PC-3 (cell line): ENCODE measurements around the gene SLC6A7. TPM values are rescaled to one million over a fixed set of nuclear protein-coding genes. Genes with fewer than 3 reads are reported as not detected.
A peak's percentile ranks its signal among the peaks of the same experiment; 100 is the strongest.

Experiments
- ATAC-seq: fragments of 200-7000 bp; cut with Tn5 transposase; 2 replicates; pipeline ENCODE4 v1.9.1; 2020; ENCODE audit warnings: mild to moderate bottlenecking, moderate library complexity
- BruUV-seq: library from RNA; stranded (reverse); fragments of 400-500 nt; replicated peaks from 2 replicates; lab custom pipeline; 2021; lab: Mats Ljungman, UMichigan
- CTCF ChIA-PET: fragments of 300-600 bp; sonication (Branson Sonifier 250); formaldehyde crosslinking; loops from one replicate; lab custom pipeline; 2022; ENCODE audit warnings: antibody characterized with exemption; lab: Charles Lee
- POLR2A ChIA-PET: fragments of 300-600 bp; sonication (Branson Sonifier 250); formaldehyde crosslinking; loops from one replicate; lab custom pipeline; 2022; ENCODE audit warnings: antibody characterized with exemption; ENCODE audit not compliant: unreplicated experiment; lab: Charles Lee
- DNase-seq: peaks from one replicate; pipeline ENCODE4 v3.0.0-alpha.2; 2015
- H2AFZ ChIP-seq: fragments of 300-600 bp; sonication (generic); 2 replicates; pipeline ENCODE4 v1.6.0; 2016; ENCODE audit warnings: antibody characterized with exemption, low read length
- H3F3A ChIP-seq: fragments of 300-600 bp; sonication (generic); one replicate; pipeline ENCODE4 v1.6.0; 2017; ENCODE audit warnings: antibody characterized with exemption, low read length, control low read depth, mild to moderate bottlenecking; ENCODE audit not compliant: unreplicated experiment
- H3K27ac ChIP-seq: fragments of 300-600 bp; sonication (generic); 2 replicates; pipeline ENCODE4 v1.5.1; 2016; ENCODE audit warnings: mild to moderate bottlenecking, low read length
- H3K27me3 ChIP-seq: fragments of 300-600 bp; sonication (generic); 2 replicates; pipeline ENCODE4 v1.6.1; 2016; ENCODE audit warnings: low read length, mixed read lengths
- H3K36me3 ChIP-seq: fragments of 300-600 bp; sonication (generic); 2 replicates; pipeline ENCODE4 v1.6.1; 2016; ENCODE audit warnings: low read depth, mixed run types, low read length, mixed read lengths
- H3K4me1 ChIP-seq: fragments of 300-600 bp; sonication (generic); 2 replicates; pipeline ENCODE4 v1.5.1; 2016; ENCODE audit warnings: low read length; ENCODE audit not compliant: insufficient read depth
- H3K4me2 ChIP-seq: fragments of 300-600 bp; sonication (generic); 2 replicates; pipeline ENCODE4 v1.6.0; 2016; ENCODE audit warnings: low read length
- H3K4me3 ChIP-seq: fragments of 300-600 bp; sonication (generic); 2 replicates; pipeline ENCODE4 v1.5.1; 2016; ENCODE audit warnings: mild to moderate bottlenecking, low read length, mixed read lengths
- H3K79me2 ChIP-seq: fragments of 300-600 bp; sonication (generic); 2 replicates; pipeline ENCODE4 v1.6.1; 2017; ENCODE audit warnings: low read length, mixed read lengths
- H3K9ac ChIP-seq: fragments of 300-600 bp; sonication (generic); 2 replicates; pipeline ENCODE4 v1.6.0; 2016; ENCODE audit warnings: mild to moderate bottlenecking, low read length
- H3K9me2 ChIP-seq: fragments of 300-600 bp; sonication (generic); replicated peaks from 2 replicates; pipeline ENCODE4 v1.6.1; 2016; ENCODE audit warnings: mixed run types, low read length, mixed read lengths
- H3K9me3 ChIP-seq: fragments of 300-600 bp; sonication (generic); 2 replicates; pipeline ENCODE4 v1.6.1; 2016; ENCODE audit warnings: low read length, mixed read lengths
- H4K20me1 ChIP-seq: fragments of 300-600 bp; sonication (generic); 2 replicates; pipeline ENCODE4 v1.6.1; 2016; ENCODE audit warnings: low read length, mixed read lengths
- CTCF ChIP-seq: fragments of 300-600 bp; sonication (generic); conservative IDR thresholded peaks from 2 replicates; pipeline ENCODE4 v1.5.1; 2017; ENCODE audit warnings: antibody characterized with exemption, low read depth, mild to moderate bottlenecking, low read length
- EZH2 ChIP-seq: fragments of 300-600 bp; sonication (generic); IDR thresholded peaks from one replicate; pipeline ENCODE4 v1.6.1; 2017; ENCODE audit warnings: antibody characterized with exemption, mild to moderate bottlenecking, low read length; ENCODE audit not compliant: unreplicated experiment
- EZH2phosphoT487 ChIP-seq: fragments of 300-600 bp; sonication (generic); IDR thresholded peaks from 2 replicates; pipeline ENCODE4 v1.6.1; 2018; ENCODE audit warnings: mild to moderate bottlenecking, antibody characterized with exemption, low read length, borderline replicate concordance
- intact Hi-C: fragments of 100-400 bp; cut with micrococcal nuclease; formaldehyde crosslinking; loops from 2 replicates; pipeline ENCODE4 v1.9.0; 2023
- total RNA-seq: library from RNA; depleted of rRNA; stranded (reverse); fragments of >200 nt; gene quantifications from 2 replicates; pipeline ENCODE4 v1.2.3, GENCODE V29; 2014; rRNA removed

Gene SLC6A7
- total RNA-seq, 1 experiment from 2014 or later: 0.29 TPM

- Histone ChIP-seq H3K27me3 (no peaks in the 10 kb centered on the region), H3K9me2 (no peaks in the 10 kb centered on the region), H3K36me3 (no peaks in the 10 kb centered on the region), H3K27ac (no peak overlapping the region), H4K20me1 (no peaks in the 10 kb centered on the region), H3K79me2 (no peaks in the 10 kb centered on the region), H3K9me3 (no peaks in the 10 kb centered on the region), H3K4me1 (peaks cover 10% of the 10 kb centered on the region), H2AFZ (no peak overlapping the region), H3K4me2 (no peak overlapping the region), H3K4me3 (no peak overlapping the region), H3K9ac (no peak overlapping the region), H3F3A (no peaks in the 10 kb centered on the region)
- POLR2A ChIA-PET: no interaction called here
- CTCF ChIA-PET: interaction anchor here (0.6 kb wide), 1 partner anchor 33 kb away, joined by 5 read pairs; no protein-coding TSS in a partner anchor
- DNase-seq (no peak), ATAC-seq (no peak)
- TF ChIP-seq EZH2: no peak
- no peak for TF ChIP-seq EZH2phosphoT487
- peak; percentile 44 for TF ChIP-seq CTCF
- intact Hi-C loops: no loop called here
- no TSS peak for BruUV-seq
These were observed 66.7 kb downstream of the SLC6A7 start for GRCh38 chr5:150256410-150257064.

GRCh38 chr5:150257424-150257823 lies 67.6 kb downstream of the SLC6A7 start:
- Histone ChIP-seq H3K4me3 (no peak overlapping the region), H4K20me1 (no peaks in the 10 kb centered on the region), H2AFZ (no peak overlapping the region), H3K27me3 (no peaks in the 10 kb centered on the region), H3K36me3 (no peaks in the 10 kb centered on the region), H3K4me2 (no peak overlapping the region), H3K9ac (no peak overlapping the region), H3K27ac (no peak overlapping the region), H3F3A (no peaks in the 10 kb centered on the region), H3K9me2 (no peaks in the 10 kb centered on the region), H3K79me2 (no peaks in the 10 kb centered on the region), H3K4me1 (peaks cover 18% of the 10 kb centered on the region), H3K9me3 (no peaks in the 10 kb centered on the region)
- ATAC-seq (no peak), DNase-seq (no peak)
- TF ChIP-seq EZH2 (no peak), CTCF (no peak), EZH2phosphoT487 (no peak)
- intact Hi-C loops: no loop called here
- ChIA-PET CTCF (no interaction called here), POLR2A (interaction anchor here (0.6 kb wide), 1 partner anchor 180 kb away, joined by 5 read pairs; no protein-coding TSS in a partner anchor)
- no TSS peak for BruUV-seq

GRCh38 chr5:150258130-150258529 lies 68.3 kb downstream of the SLC6A7 start:
- H3K79me2 ChIP-seq: no peaks in the 10 kb centered on the region
- POLR2A ChIA-PET: interaction anchor here (0.6 kb wide), 1 partner anchor 181 kb away, joined by 5 read pairs; no protein-coding TSS in a partner anchor
- H3K4me3 ChIP-seq: no peak overlapping the region
- no peaks in the 10 kb centered on the region for H3K27me3 ChIP-seq
- intact Hi-C loops: no loop called here
- H4K20me1 ChIP-seq: no peaks in the 10 kb centered on the region
- no peaks in the 10 kb centered on the region for H3F3A ChIP-seq
- no peak for TF ChIP-seq EZH2phosphoT487
- no peak overlapping the region for H3K9ac ChIP-seq
- H3K27ac ChIP-seq: no peak overlapping the region
- H3K4me1 ChIP-seq: peaks cover 26% of the 10 kb centered on the region
- H3K9me2 ChIP-seq: no peaks in the 10 kb centered on the region
- DNase-seq (no peak), ATAC-seq (no peak)
- no TSS peak for BruUV-seq
- CTCF ChIA-PET: no interaction called here
- H3K4me2 ChIP-seq: no peak overlapping the region
- H3K9me3 ChIP-seq: no peaks in the 10 kb centered on the region
- no peak overlapping the region for H2AFZ ChIP-seq
- no peaks in the 10 kb centered on the region for H3K36me3 ChIP-seq

Other genes starting within 250 kb of the SLC6A7 start
- gene PDE6A, start 245.3 kb upstream of the SLC6A7 start, total RNA-seq: not detected in 2 replicates
- 10.8 and 13.1 TPM in 2 replicates for gene SLC26A2, start 229.3 kb upstream of the SLC6A7 start, total RNA-seq
- gene TIGD6, start 189.4 kb upstream of the SLC6A7 start, total RNA-seq: 3.8 and 5.7 TPM in 2 replicates
- gene HMGXB3, start 189.3 kb upstream of the SLC6A7 start, total RNA-seq: 56.6 and 84.7 TPM in 2 replicates
- gene CSF1R, start 103.5 kb upstream of the SLC6A7 start, total RNA-seq: not detected in 2 replicates
- 0.12 and 0.66 TPM in 2 replicates for gene PDGFRB, start 34.2 kb upstream of the SLC6A7 start, total RNA-seq
- not detected in 2 replicates for gene CDX1, start 23.3 kb upstream of the SLC6A7 start, total RNA-seq
- 0.15 TPM in 1 of 2 replicates, not detected in the other for gene CAMK2A, start 99.7 kb downstream of the SLC6A7 start, total RNA-seq
- 5.9 and 6.3 TPM in 2 replicates for gene ARSI, start 112.8 kb downstream of the SLC6A7 start, total RNA-seq
- gene TCOF1, start 167.6 kb downstream of the SLC6A7 start, total RNA-seq: 113 and 149 TPM in 2 replicates
- gene CD74, start 222.8 kb downstream of the SLC6A7 start, total RNA-seq: 0.22 and 0.52 TPM in 2 replicates